GM19395 (cell line): ENCODE results near the gene AXIN2.
"Not testable (repeated sequence)": the region's sequence is repeated elsewhere in the genome, so short reads cannot be mapped to it uniquely, and the experiment has no call there.

Experiments
- ATAC-seq: cut with Tn5 transposase; IDR thresholded peaks from one replicate; pipeline ENCODE4 v1.9.1; 2021; ENCODE audit warnings: mild to moderate bottlenecking, moderate library complexity; ENCODE audit not compliant: unreplicated experiment

AXIN2 gene

DNA sequence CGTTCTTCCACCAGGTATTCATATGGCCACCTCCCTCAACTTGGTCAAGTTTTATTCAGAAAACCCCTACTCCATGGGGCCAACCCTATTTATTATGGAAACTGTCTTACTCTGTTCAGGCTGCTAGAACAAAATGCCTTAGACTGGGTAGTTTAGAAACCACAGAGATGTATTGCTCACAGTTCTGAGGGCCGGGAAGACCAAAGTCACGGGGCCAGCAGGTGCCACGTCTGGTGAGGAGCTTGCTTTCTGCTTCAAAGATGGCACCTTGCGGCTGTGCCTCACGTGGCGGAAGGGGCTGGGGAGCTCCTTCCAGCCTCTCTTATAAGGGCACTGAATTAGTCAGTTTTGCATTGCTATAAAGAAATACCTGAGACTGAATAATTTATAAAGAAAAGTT is 74.3 kb downstream of the AXIN2 start:
- no peak for ATAC-seq

GRCh38 chr17:65485388-65486299 is 75.8 kb downstream of the AXIN2 start:
- ATAC-seq, result no peak

DNA sequence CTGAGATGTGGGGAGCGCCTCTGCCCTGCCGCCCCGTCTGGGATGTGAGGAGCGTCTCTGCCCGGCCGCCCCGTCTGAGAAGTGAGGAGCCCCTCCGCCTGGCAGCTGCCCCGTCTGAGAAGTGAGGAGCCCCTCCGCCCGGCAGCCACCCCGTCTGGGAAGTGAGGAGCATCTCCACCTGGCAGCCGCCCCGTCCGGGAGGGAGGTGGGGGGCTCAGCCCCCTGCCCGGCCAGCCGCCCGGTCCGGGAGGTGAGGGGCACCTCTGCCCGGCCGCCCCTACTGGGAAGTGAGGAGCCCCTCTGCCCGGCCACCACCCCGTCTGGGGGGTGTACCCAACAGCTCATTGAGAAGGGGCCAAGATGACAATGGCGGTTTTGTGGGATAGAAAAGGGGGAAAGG is 77.0 kb downstream of the AXIN2 start:
- ATAC-seq, result not testable (repeated sequence)

GRCh38 chr17:65483438-65483837 is 78.0 kb downstream of the AXIN2 start:
- no peak for ATAC-seq

DNA sequence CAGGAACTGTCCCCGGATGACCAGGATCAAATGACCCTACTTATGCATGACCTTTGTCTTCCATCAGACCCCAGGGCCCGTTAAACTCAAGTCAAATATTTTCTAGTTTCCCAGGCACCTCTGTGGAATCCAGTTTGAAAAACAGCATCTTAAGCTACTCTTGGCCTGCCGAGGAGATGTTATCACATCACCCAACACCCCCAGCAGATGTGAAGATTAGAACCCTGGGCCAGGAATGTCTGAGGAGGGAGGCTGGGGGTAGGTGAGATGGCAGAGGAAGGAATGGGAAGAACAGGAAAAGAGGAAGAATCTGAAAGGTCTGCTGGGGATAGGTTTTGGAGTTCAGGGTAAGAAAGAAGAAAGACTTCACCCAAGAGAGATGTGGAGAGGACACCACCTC is 79.2 kb downstream of the AXIN2 start:
- no peak for ATAC-seq

GRCh38 chr17:65479282-65479681 is 82.2 kb downstream of the AXIN2 start:
- ATAC-seq, result no peak
